Trophoblast cell (in vitro differentiated cells and primary cell): ENCODE data around the gene ATP2C2.

Experiments used
- DNase-seq, 2 donors: peaks; one replicate each; pipeline ENCODE4 v3.0.0-alpha.2; 2016
- H2AFZ ChIP-seq: 2 replicates; pipeline ENCODE4 v1.6.1; 2013; ENCODE audit warnings: low read length, moderate library complexity, mild to moderate bottlenecking; ENCODE audit not compliant: insufficient read depth, poor library complexity
- H2AK5ac ChIP-seq: 2 replicates; pipeline ENCODE4 v1.6.1; 2013; ENCODE audit warnings: mild to moderate bottlenecking, low read length
- H2BK120ac ChIP-seq: 2 replicates; pipeline ENCODE4 v1.6.1; 2013; ENCODE audit warnings: low read length, mild to moderate bottlenecking, moderate library complexity; ENCODE audit not compliant: insufficient read depth, poor library complexity
- H2BK12ac ChIP-seq: 2 replicates; pipeline ENCODE4 v1.6.1; 2013; ENCODE audit warnings: mild to moderate bottlenecking, low read length, moderate library complexity
- H2BK5ac ChIP-seq: 2 replicates; pipeline ENCODE4 v1.6.1; 2013; ENCODE audit warnings: low read length, low read depth, moderate library complexity, mild to moderate bottlenecking; ENCODE audit not compliant: poor library complexity
- H3K14ac ChIP-seq: 2 replicates; pipeline ENCODE4 v1.6.1; 2013; ENCODE audit warnings: mild to moderate bottlenecking, low read length
- H3K18ac ChIP-seq: 2 replicates; pipeline ENCODE4 v1.6.1; 2013; ENCODE audit warnings: mild to moderate bottlenecking, low read length
- H3K23ac ChIP-seq: 2 replicates; pipeline ENCODE4 v1.6.1; 2013; ENCODE audit warnings: low read length
- H3K27ac ChIP-seq: 2 replicates; pipeline ENCODE4 v1.5.1; 2013; ENCODE audit warnings: low read depth, mild to moderate bottlenecking, inconsistent platforms, low read length, moderate library complexity
- H3K27me3 ChIP-seq: 2 replicates; pipeline ENCODE4 v1.6.1; 2013; ENCODE audit warnings: inconsistent platforms, mild to moderate bottlenecking, low read length, moderate library complexity; ENCODE audit not compliant: insufficient read depth
- H3K36me3 ChIP-seq, 2 experiments: 1 replicate in 1 of 2; 2 replicates in 1 of 2; pipeline ENCODE4 v1.6.1; 2013; ENCODE audit warnings: low read length in 2 of 2, mild to moderate bottlenecking in 2 of 2, moderate library complexity in 1 of 2; ENCODE audit not compliant: insufficient read depth in 2 of 2, control insufficient read depth in 1 of 2
- H3K4ac ChIP-seq: 2 replicates; pipeline ENCODE4 v1.6.1; 2013; ENCODE audit warnings: low read depth, mild to moderate bottlenecking, low read length, moderate library complexity
- H3K4me1 ChIP-seq, 2 experiments: 1 replicate in 1 of 2; 2 replicates in 1 of 2; pipeline ENCODE4 v1.6.1; 2013; ENCODE audit warnings: low read length in 2 of 2, mild to moderate bottlenecking in 2 of 2, moderate library complexity in 1 of 2; ENCODE audit not compliant: insufficient read depth in 2 of 2, control insufficient read depth in 1 of 2
- H3K4me2 ChIP-seq: 2 replicates; pipeline ENCODE4 v1.6.1; 2013; ENCODE audit warnings: inconsistent platforms, mild to moderate bottlenecking, low read length, moderate library complexity
- H3K4me3 ChIP-seq: 2 replicates; pipeline ENCODE4 v1.5.1; 2013; ENCODE audit warnings: mild to moderate bottlenecking, low read depth, low read length, inconsistent platforms
- H3K79me1 ChIP-seq: one replicate; pipeline ENCODE4 v1.6.1; 2013; ENCODE audit warnings: low read length
- H3K79me2 ChIP-seq: 2 replicates; pipeline ENCODE4 v1.6.1; 2013; ENCODE audit warnings: low read length, mild to moderate bottlenecking; ENCODE audit not compliant: control insufficient read depth, insufficient read depth, poor library complexity
- H3K9ac ChIP-seq: 2 replicates; pipeline ENCODE4 v1.6.1; 2013; ENCODE audit warnings: mild to moderate bottlenecking, low read length
- H3K9me3 ChIP-seq: 2 replicates; pipeline ENCODE4 v1.6.1; 2013; ENCODE audit warnings: low read depth, mild to moderate bottlenecking, control low read depth, inconsistent platforms, low read length; ENCODE audit not compliant: insufficient read depth
- H4K12ac ChIP-seq: 2 replicates; pipeline ENCODE4 v1.6.1; 2013; ENCODE audit warnings: low read depth, mild to moderate bottlenecking, low read length, moderate library complexity
- H4K8ac ChIP-seq: 2 replicates; pipeline ENCODE4 v1.6.1; 2013; ENCODE audit warnings: low read depth, mild to moderate bottlenecking, low read length, moderate library complexity
- H4K91ac ChIP-seq: one replicate; pipeline ENCODE4 v1.6.1; 2013; ENCODE audit warnings: low read depth, mild to moderate bottlenecking, low read length, moderate library complexity
- WGBS: extraction: QIAGEN DNeasy Blood & Tissue Kit; methylation state at CpG from one replicate; pipeline ENCODE4 v1.1.7; 2013; ENCODE audit warnings: missing lambda C conversion rate; ENCODE audit not compliant: insufficient read length, insufficient coverage; ENCODE audit errors: extremely low coverage; 5-methylcytosine and 5-hydroxymethylcytosine counted together

ATP2C2 gene

DNA sequence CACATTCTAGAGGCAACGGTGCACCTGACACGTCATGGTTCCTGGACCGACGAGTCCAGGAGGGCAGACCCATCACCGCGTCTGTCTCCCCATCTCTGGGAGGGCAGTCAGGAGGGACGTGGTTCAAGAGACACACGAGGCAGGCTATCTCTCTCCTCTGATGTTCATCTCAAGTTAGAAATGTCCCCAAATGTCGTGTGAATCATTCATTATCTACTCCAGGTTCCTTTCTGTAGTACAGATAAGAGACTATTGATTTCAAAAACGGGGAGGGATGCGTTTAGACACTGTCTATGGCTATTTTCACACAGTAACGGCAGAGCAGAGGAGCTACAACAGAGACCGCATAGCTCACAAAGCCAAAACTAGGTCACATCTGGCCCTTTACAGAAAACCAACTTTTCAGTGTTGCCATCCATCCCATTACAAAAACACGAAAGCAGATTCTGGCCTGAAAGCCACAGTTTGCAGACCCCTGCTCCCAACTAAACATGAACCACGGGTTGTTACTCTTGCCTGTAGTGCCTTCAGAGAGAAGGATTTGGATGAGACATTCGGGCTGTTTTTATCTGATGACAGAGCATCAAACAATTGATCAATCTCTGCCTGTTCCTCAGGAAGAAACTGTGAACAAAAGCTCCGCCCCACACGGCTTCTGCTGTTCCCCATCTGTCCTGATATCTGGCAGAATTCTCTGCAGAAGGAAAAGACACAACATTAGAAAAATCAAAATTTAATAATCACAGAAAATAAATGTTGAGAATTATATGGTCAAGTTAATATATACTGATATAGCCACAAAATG is 129.3 kb downstream of the ATP2C2 start:
- Histone ChIP-seq H2AK5ac (no peak overlapping the region), H3K4me3 (no peak overlapping the region), H3K27ac (no peak overlapping the region), H2AFZ (no peak overlapping the region), H2BK12ac (no peak overlapping the region), H3K9ac (no peak overlapping the region), H3K4me1 (peaks cover 14 to 27% of the 10 kb centered on the region in 2 experiments), H4K8ac (no peak overlapping the region), H3K79me1 (no peaks in the 10 kb centered on the region), H3K9me3 (peaks cover 7% of the 10 kb centered on the region), H3K79me2 (no peaks in the 10 kb centered on the region), H3K18ac (no peak overlapping the region), H4K91ac (no peak overlapping the region), H3K27me3 (no peaks in the 10 kb centered on the region), H2BK5ac (no peak overlapping the region), H2BK120ac (no peak overlapping the region), H3K4me2 (no peak overlapping the region), H3K23ac (no peak overlapping the region), H3K36me3 (peaks cover 25 to 38% of the 10 kb centered on the region in 2 experiments), H4K12ac (no peak overlapping the region), H3K14ac (no peak overlapping the region), H3K4ac (no peak overlapping the region)
- DNase-seq = no peak
- no CpG with 5 or more reads among the region's 18 CpGs for WGBS

DNA sequence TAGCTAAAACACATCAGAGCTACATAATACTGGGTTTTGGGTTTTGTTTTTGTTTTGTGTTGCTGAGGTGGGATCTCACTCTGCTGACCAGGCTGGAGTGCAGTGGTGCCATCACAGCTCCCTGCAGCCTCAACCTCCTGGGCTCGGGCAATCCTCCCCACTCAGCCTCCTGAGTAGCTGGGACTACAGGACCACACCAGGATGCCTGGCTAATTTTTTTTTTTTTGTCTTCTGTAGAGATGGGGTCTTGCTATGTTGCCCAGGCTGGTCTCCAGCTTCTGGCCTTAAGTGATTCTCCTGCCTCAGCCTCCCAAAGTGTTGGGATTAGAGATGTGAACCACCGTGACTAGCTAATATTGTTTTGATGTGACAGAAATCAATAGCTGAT is 129.9 kb downstream of the ATP2C2 start:
- no peak overlapping the region for H3K23ac ChIP-seq
- no peak overlapping the region for H3K4me3 ChIP-seq
- no peaks in the 10 kb centered on the region for H3K79me2 ChIP-seq
- no peak overlapping the region for H3K9ac ChIP-seq
- no peak overlapping the region for H4K91ac ChIP-seq
- no peak overlapping the region for H3K4me2 ChIP-seq
- no peak overlapping the region for H2BK12ac ChIP-seq
- H2AFZ ChIP-seq = no peak overlapping the region
- H3K36me3 ChIP-seq = peaks cover 24 to 38% of the 10 kb centered on the region in 2 experiments
- no peaks in the 10 kb centered on the region for H3K27me3 ChIP-seq
- DNase-seq = no peak
- no peak overlapping the region for H2BK120ac ChIP-seq
- no CpG with 5 or more reads among the region's 2 CpGs for WGBS
- H3K14ac ChIP-seq = no peak overlapping the region
- no peak overlapping the region for H3K27ac ChIP-seq
- no peaks in the 10 kb centered on the region for H3K79me1 ChIP-seq
- H4K8ac ChIP-seq = no peak overlapping the region
- H3K9me3 ChIP-seq = peaks cover 7% of the 10 kb centered on the region
- H4K12ac ChIP-seq = no peak overlapping the region
- H2AK5ac ChIP-seq = no peak overlapping the region
- no peak overlapping the region for H2BK5ac ChIP-seq
- no peak overlapping the region for H3K18ac ChIP-seq
- H3K4ac ChIP-seq = no peak overlapping the region
- H3K4me1 ChIP-seq = peaks cover 14 to 27% of the 10 kb centered on the region in 2 experiments

DNA sequence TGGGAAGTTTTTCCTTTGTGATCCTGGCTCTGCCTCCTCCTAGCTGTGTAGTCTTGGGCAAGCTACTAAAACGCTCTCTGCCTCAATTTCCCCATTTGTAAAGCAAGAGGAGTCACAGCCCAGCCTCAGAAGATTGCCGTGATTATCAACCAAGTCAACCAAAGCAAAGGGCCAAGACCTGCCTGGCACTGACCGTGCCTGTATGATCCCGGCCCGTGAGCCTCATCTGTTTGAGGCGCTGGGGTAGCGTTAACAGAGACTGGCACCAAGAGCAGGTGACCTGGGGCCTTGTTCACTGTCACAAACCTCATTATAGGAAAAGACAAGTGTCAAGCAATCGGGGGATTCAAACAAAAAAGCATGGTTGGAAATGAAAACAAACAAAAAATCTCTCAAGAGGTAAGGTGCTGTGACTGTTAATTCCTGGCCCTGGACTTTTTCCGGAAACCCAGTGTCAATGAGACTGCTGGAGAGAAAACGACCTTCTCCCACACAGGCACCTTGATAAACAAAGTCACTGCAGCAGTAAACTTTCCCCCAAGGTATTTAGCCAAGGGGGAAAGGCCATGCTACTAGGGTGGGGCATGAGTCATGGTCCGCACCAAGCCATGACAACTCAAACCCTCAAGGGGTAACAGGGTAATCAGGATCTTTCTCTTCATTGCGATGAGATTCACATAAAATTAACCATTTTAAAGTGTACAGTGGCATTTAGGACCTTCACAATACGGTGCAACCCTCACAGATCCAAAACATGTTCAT is 130.7 kb downstream of the ATP2C2 start:
- peak overlapping the region; percentile 15 for H2BK12ac ChIP-seq
- H3K4me2 ChIP-seq = no peak overlapping the region
- peaks cover 3% of the 10 kb centered on the region for H3K79me2 ChIP-seq
- peaks cover 20 to 32% of the 10 kb centered on the region in 2 experiments for H3K4me1 ChIP-seq
- DNase-seq = no peak
- no CpG with 5 or more reads among the region's 13 CpGs for WGBS
- no peak overlapping the region for H2AK5ac ChIP-seq
- H2BK5ac ChIP-seq = no peak overlapping the region
- H4K12ac ChIP-seq = no peak overlapping the region
- no peak overlapping the region for H3K14ac ChIP-seq
- H3K27ac ChIP-seq = no peak overlapping the region
- peaks cover 7% of the 10 kb centered on the region for H3K9me3 ChIP-seq
- no peaks in the 10 kb centered on the region for H3K27me3 ChIP-seq
- H4K8ac ChIP-seq = no peak overlapping the region
- no peak overlapping the region for H3K23ac ChIP-seq
- peak overlapping the region; percentile 8 for H2BK120ac ChIP-seq
- no peak overlapping the region for H2AFZ ChIP-seq
- no peak overlapping the region for H3K4ac ChIP-seq
- peaks cover under 1% of the 10 kb centered on the region for H3K79me1 ChIP-seq
- no peak overlapping the region for H3K9ac ChIP-seq
- peak overlapping the region; percentile 22 for H3K18ac ChIP-seq
- no peak overlapping the region for H4K91ac ChIP-seq
- H3K36me3 ChIP-seq = peaks cover 24 to 35% of the 10 kb centered on the region in 2 experiments
- no peak overlapping the region for H3K4me3 ChIP-seq

DNA sequence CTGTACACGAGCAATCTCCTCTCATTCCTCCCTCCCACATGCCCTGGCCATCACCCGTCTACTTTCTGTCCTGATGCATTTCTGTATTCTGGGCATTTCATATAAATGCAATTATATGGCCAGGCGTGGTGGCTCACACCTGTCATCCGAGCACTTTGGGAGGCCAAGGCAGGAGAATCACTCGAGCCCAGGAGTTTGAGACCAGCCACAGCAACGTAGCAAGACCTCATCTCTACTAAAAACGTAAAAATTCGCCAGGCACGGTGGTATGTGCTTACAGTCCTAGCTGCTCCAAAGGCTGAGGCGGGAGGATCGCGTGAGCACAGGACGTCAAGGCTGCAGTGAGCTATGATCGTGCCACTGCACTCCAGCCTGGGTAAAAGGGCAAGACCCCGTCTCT is 131.3 kb downstream of the ATP2C2 start:
- Histone ChIP-seq H3K14ac (no peak overlapping the region), H3K79me1 (peaks cover 4% of the 10 kb centered on the region), H3K4me1 (peaks cover 21 to 32% of the 10 kb centered on the region in 2 experiments), H3K27me3 (no peaks in the 10 kb centered on the region), H3K23ac (no peak overlapping the region), H2BK12ac (no peak overlapping the region), H4K91ac (no peak overlapping the region), H3K79me2 (peaks cover 5% of the 10 kb centered on the region), H4K8ac (no peak overlapping the region), H2AFZ (no peak overlapping the region), H3K4ac (no peak overlapping the region), H2BK120ac (no peak overlapping the region), H3K4me2 (no peak overlapping the region), H3K27ac (no peak overlapping the region), H4K12ac (no peak overlapping the region), H3K18ac (no peak overlapping the region), H2AK5ac (no peak overlapping the region), H3K9me3 (peaks cover 7% of the 10 kb centered on the region), H3K4me3 (no peak overlapping the region), H3K36me3 (peaks cover 24 to 35% of the 10 kb centered on the region in 2 experiments), H3K9ac (no peak overlapping the region), H2BK5ac (no peak overlapping the region)
- no peak for DNase-seq
- WGBS = no CpG with 5 or more reads among the region's 15 CpGs
